Calu3 (cell line): ENCODE data around the gene PPP2R3B. TPM values are rescaled to one million over a fixed set of nuclear protein-coding genes. Genes with fewer than 3 reads are reported as not detected.

Source experiments
- BruUV-seq: library from RNA; stranded (reverse); fragments of 400-500 nt; replicated peaks from 2 replicates; lab custom pipeline; 2021; lab: Mats Ljungman, UMichigan
- CTCF ChIA-PET: fragments of 300-600 bp; sonication (Branson Sonifier 250); formaldehyde crosslinking; loops from one replicate; lab custom pipeline; 2022; ENCODE audit warnings: antibody characterized with exemption; lab: Charles Lee
- DNase-seq: peaks from one replicate; pipeline ENCODE4 v3.0.0; 2022
- H3K27ac Mint-ChIP-seq: one replicate; pipeline ENCODE4 v1.8.0; 2022; ENCODE audit warnings: mixed read lengths; ENCODE audit not compliant: unreplicated experiment
- H3K27me3 Mint-ChIP-seq: one replicate; pipeline ENCODE4 v1.8.0; 2022; ENCODE audit warnings: mixed read lengths; ENCODE audit not compliant: unreplicated experiment
- H3K36me3 Mint-ChIP-seq: one replicate; pipeline ENCODE4 v1.8.0; 2022; ENCODE audit warnings: mild to moderate bottlenecking, moderate library complexity, mixed read lengths; ENCODE audit not compliant: insufficient read depth, unreplicated experiment
- H3K4me1 Mint-ChIP-seq: one replicate; pipeline ENCODE4 v1.8.0; 2022; ENCODE audit warnings: mild to moderate bottlenecking, low read depth, mixed read lengths; ENCODE audit not compliant: unreplicated experiment
- H3K4me3 Mint-ChIP-seq: one replicate; pipeline ENCODE4 v1.8.0; 2022; ENCODE audit warnings: mild to moderate bottlenecking, low read depth, moderate library complexity, mixed read lengths; ENCODE audit not compliant: unreplicated experiment
- H3K9me3 Mint-ChIP-seq: one replicate; pipeline ENCODE4 v1.8.0; 2022; ENCODE audit warnings: low read depth, mixed read lengths; ENCODE audit not compliant: unreplicated experiment
- CTCF ChIP-seq: fragments of 200-600 bp; IDR thresholded peaks from one replicate; pipeline ENCODE4 v1.8.0; 2022; ENCODE audit warnings: antibody characterized with exemption; ENCODE audit not compliant: unreplicated experiment
- intact Hi-C: fragments of 100-400 bp; cut with micrococcal nuclease; formaldehyde crosslinking; loops from one replicate; pipeline ENCODE4 v1.10.0; 2022; ENCODE audit not compliant: unreplicated experiment
- total RNA-seq: library from RNA; stranded (reverse); gene quantifications from 2 replicates; pipeline ENCODE4 v1.2.3, GENCODE V29; 2022

PPP2R3B gene
- total RNA-seq, 1 experiment from 2014 or later: 25.4 TPM

- intact Hi-C loops: no loop called here
- no peaks in the 10 kb centered on the region for H3K27me3 Mint-ChIP-seq
Observed at GRCh38 chrX:332916-333610, 53.6 kb downstream of the PPP2R3B start.

GRCh38 chrX:332496-332860 lies 54.2 kb downstream of the PPP2R3B start:
- peaks cover 3% of the 10 kb centered on the region for H3K9me3 Mint-ChIP-seq
- no peak overlapping the region for H3K4me3 Mint-ChIP-seq
- BruUV-seq: no TSS peak
- no peak for TF ChIP-seq CTCF
- H3K36me3 Mint-ChIP-seq: peaks cover 36% of the 10 kb centered on the region
- no peak overlapping the region for H3K27ac Mint-ChIP-seq
- H3K4me1 Mint-ChIP-seq: no peaks in the 10 kb centered on the region
- H3K27me3 Mint-ChIP-seq: no peaks in the 10 kb centered on the region
- intact Hi-C loops: no loop called here
- no peak for DNase-seq
- CTCF ChIA-PET: no interaction called here

More at GRCh38 chrX:332916-333610, 53.6 kb downstream of the PPP2R3B start:
- no peak overlapping the region for H3K27ac Mint-ChIP-seq
- peaks cover 3% of the 10 kb centered on the region for H3K9me3 Mint-ChIP-seq
- H3K36me3 Mint-ChIP-seq: peaks cover 35% of the 10 kb centered on the region
- no peaks in the 10 kb centered on the region for H3K4me1 Mint-ChIP-seq
- no TSS peak for BruUV-seq
- no peak for TF ChIP-seq CTCF
- H3K4me3 Mint-ChIP-seq: no peak overlapping the region
- DNase-seq: no peak
- CTCF ChIA-PET: no interaction called here

GRCh38 chrX:331825-332495 lies 54.7 kb downstream of the PPP2R3B start:
- intact Hi-C loops: no loop called here
- no TSS peak for BruUV-seq

GRCh38 chrX:331151-331824 lies 55.4 kb downstream of the PPP2R3B start:
- Mint-ChIP-seq H3K4me3 (no peak overlapping the region), H3K9me3 (peaks cover 2% of the 10 kb centered on the region), H3K4me1 (no peaks in the 10 kb centered on the region), H3K36me3 (peaks cover 29% of the 10 kb centered on the region), H3K27me3 (no peaks in the 10 kb centered on the region), H3K27ac (peak overlapping the region; percentile 47)
- TF ChIP-seq CTCF: no peak
- BruUV-seq: no TSS peak
- no peak for DNase-seq
- intact Hi-C loops: no loop called here
- CTCF ChIA-PET: no interaction called here

More at GRCh38 chrX:331825-332495, 54.7 kb downstream of the PPP2R3B start:
- no peak for TF ChIP-seq CTCF
- DNase-seq: no peak
- no peaks in the 10 kb centered on the region for H3K4me1 Mint-ChIP-seq
- no peak overlapping the region for H3K4me3 Mint-ChIP-seq
- H3K36me3 Mint-ChIP-seq: peaks cover 32% of the 10 kb centered on the region
- CTCF ChIA-PET: no interaction called here
- peak overlapping the region; percentile 47 for H3K27ac Mint-ChIP-seq
- no peaks in the 10 kb centered on the region for H3K27me3 Mint-ChIP-seq
- H3K9me3 Mint-ChIP-seq: peaks cover 3% of the 10 kb centered on the region
